Activated CD4-positive, alpha-beta T cell treated with anti-CD3 and anti-CD28 coated beads, Interleukin-2, amount 50 U/mL, for 48 hours (primary cell): ENCODE results near the gene PTPDC1.
"Not testable (repeated sequence)": the region's sequence is repeated elsewhere in the genome, so short reads cannot be mapped to it uniquely, and the experiment has no call there.

Experiments
- DNase-seq, 2 experiments: peaks; one replicate each; pipeline ENCODE4 v3.0.0-alpha.2; 2020

PTPDC1 gene

DNA sequence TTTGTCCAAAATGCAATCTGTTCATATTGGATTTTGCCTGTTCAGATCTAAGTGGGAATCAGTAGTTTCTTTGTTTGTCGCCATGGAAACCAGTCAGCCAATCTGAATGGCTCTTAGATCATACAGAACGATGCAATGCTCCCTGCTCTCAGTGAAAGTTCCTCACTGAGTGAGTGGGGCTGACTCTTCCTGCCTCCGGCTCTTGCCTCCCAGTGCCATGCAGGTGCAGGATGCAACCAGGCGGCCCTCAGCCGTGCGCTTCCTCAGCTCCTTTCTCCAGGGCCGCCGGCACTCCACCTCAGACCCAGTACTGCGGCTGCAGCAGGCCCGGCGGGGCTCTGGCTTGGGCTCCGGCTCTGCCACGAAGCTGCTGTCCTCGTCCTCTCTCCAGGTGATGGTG, at the start of gene PTPDC1:
TSS of gene PTPDC1 (plus strand) at position 151 of the 400 bp plus-strand sequence. CDS start at position 218, 67 bp downstream.
- DNase-seq, result no peak

DNA sequence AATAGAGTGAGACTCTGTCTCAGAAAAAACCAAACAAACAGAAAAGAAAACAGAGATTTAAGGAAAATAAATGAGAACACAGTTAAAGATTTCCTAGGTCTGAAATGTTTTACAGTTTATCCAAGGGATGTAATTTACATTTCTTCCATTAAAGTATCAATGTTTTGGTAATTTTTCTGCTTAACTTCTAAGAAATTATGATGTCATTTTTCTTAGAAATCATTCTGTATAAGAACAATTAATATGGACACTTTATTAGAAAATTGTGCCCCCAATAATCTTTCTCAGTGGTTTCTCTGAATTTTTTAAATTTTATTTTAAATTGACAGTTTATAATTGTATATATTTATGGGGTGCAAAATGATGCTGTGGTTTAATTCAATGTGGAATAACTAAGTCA, 49.8 kb upstream of the PTPDC1 start:
- DNase-seq, result no peak

DNA sequence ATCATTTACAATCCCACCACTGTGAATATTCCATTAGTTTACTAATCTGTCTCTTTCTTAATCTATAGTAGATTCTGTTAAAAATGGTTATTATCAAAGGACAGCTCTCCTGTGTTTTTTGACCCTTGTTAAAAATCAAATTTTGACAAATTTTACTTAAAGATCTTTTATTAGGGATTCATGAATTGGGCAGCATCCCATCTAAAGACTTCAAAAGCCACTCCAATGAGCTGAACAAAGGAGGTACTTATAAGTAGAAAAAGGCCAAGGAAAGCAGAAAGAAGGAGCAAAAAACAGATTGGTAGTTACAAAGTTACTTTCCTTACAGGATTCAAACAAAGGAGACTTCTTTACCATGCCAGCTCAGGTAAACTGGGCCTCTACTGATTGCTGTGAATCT, 44.5 kb upstream of the PTPDC1 start:
- no peak for DNase-seq

DNA sequence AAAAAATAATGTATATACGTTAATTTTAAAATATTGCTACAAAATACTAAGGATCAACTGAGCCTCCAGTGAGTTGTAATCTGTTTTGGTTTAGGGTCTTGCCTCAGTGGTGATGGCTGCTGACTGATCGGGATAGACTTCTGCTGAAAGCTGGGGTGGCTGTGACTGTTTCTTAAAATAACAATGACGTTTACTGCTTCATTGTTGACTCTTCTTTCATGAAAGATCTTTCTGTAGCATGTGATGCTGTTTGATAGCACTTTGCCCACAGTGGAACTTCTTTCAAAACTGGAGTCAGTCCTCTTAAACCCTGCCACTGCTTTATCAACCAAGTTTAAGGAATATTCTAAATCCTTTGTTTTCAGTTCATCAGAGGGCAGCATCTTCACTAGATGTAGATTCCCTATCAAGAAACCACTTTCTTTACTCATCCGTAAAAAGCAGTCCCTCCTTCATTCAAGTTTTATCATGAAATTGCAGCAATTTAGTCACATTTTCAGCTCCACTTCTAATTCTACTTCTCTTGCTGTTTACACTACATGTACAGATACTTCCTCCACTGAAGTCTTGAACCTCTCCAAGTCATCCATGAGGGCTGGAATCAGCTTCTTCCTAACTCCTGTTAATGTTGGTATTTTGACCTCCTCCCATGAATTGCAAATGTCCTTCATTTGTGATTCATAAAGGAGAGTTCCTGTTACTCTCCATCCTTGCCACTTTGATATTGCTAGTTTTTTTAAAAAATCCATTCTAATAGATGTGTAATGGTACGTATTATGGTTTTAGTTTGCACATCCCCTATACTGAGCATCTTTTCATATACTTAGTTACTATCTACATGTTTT, 41.5 kb upstream of the PTPDC1 start:
- DNase-seq, result no peak

- DNase-seq, result no peak
These were observed 29.5 kb upstream of the PTPDC1 start for GRCh38 chr9:94054716-94055115.

DNA sequence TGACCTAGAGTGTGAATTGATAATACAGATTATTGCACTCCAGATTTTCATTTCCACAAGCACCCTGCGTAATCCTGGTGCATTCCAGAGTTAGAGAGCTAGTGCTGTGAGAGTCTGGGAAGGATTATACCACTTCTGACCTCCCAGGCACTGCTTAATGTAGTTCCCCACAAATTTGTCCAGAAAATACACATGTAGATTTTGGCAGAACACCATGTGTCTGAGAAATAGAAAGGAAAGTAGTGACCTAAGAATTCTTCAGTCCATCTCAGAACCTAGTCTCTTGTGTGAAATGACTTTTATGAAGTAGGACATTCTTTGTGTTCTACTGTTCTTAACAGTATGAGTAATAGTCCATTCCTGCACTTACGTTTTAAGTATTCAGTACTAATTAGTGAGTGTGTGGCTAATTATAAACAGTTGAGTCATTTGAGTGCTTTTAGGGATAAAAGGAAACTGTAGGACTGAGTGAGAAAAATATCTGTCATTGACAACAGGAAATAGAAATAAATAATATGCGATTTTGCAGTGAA, 27.8 kb upstream of the PTPDC1 start:
- no peak for DNase-seq

GRCh38 chr9:94057918-94058317, 26.3 kb upstream of the PTPDC1 start:
- no peak for DNase-seq

- DNase-seq, result no peak
These were observed 22.4 kb upstream of the PTPDC1 start for GRCh38 chr9:94061864-94062263.

DNA sequence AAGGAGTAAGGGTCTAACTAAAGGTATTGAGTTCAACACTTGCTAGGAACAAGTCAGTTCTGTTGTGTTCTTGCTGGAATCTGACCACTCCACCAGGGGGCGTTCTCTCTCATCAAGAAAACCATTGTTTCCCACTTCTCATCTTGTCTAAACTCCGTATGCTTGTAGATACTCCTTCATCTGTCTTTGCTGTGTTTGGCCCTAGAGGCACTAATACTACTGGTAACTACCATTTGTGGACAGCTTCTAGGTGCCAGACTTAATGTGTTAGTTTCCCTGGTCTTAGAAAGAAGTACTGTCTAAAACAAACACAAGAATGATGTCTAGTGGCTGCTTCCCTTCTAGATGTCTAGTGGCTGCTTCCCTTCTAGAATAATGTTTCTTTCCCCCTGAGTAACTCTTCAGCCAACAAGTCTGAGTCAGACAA, 18.7 kb upstream of the PTPDC1 start:
- DNase-seq, result peak; percentile 69 to 77

DNA sequence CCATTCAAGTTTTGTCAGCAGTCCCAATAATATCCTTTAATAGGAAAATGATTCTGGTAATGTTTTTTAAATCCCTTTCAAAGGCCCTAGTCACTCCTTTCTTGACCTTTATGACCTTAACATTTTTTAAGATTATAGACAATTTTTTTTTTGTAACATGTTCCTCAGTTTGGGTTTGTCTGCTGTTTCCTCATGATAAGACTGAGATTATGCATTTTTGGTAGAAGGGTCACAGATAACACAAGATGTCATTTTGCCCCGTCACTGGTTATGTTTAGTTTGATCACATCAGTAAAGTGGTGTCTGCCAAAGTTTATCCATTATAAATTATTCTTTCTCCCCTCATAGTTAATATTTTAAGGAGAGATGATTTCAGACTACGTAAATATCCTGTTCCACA, 16.0 kb upstream of the PTPDC1 start:
- no peak for DNase-seq

DNA sequence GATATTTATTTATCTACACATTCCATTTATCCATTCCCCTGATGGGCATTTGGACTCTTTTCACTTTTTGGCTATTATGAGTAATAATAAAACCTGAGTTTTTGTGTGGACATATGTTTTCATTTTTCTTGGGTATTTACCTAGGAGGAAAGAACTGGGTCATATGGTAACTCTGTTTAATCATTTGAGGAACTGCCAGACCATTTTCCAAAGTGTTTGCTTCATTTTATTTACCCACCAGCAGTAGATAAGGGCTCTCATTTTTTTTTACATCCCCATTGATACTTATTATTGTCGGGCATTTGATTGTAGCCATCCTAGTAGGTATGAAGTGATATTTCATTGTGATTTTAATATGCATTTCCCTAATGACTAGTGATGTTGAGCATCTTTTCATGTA, 7.7 kb upstream of the PTPDC1 start:
- no peak for DNase-seq

DNA sequence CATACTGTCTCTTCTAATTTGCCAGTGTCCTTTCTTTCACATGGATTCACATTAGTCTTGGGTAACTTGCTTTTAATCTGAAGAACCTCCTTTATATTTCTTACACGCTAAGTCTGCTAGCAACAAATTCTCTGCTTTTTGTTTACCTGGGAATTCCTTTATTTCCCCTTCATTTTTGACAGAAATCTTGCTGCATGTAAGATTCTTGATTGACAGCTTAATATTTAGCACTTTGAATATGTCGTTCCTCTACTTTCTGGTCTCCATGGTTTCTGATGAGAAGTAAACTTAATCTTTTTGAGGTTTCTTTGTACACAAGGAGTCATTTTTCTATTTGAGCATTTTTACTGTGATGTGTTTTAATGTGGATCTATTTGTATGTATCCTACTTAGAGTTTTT, 6.2 kb upstream of the PTPDC1 start:
- no peak for DNase-seq

DNA sequence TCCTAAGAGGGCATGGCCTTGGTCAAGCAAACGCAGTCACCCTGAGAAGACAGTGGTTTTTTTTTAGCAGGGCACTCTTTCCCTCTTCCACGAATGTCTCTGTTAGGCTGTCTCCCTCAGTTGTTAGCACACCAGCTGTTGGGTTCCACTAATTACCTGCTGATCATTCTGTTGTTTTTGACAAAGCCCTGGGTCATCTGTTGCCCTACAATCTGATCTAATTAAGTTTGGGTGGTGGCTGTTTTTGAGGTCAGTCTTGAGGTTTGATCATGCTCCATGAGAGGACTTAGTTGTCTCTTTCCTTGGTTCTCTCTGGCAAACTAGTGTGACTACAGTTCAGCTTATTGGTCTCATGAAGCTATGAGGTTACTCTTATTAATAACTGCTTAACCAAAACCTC, 5.0 kb upstream of the PTPDC1 start:
- no peak for DNase-seq

DNA sequence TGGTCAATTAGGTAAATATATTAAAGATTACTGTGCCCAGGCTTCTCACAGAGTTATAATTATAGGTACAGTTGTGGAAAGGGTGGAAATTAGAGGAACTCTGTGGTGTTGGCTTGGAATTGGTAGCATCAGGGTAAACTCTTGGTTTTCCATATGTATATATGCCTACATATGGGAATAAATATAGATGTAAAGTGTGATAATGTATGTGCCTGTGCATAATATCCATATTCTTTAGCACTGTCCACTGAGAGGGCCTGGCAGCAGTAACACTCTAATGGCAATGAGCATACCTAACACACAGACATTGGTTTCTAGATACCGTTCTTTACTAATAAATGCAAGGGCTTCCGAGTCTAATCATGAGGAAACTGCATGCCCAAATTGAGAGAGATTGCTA, 4.0 kb upstream of the PTPDC1 start:
- no peak for DNase-seq

DNA sequence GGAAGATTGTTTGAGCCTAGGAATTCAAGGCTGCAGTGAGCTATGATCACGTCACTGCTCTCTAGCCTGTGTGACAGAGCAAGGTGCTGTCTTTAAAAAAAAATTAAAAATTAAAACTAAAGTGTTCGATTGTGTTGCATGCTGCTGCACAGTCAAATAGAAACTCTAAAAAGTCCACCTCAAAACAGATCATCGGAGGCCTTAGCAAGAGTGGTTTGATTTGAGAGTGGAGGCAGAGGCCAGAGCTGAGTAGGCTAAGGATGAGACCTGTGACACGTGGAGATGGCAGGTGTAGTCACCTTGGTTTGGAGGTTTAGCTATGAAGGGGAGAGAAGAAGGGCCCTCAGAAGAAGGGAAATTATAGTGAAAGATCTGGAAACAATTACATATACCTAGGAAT, 2.8 kb upstream of the PTPDC1 start:
- no peak for DNase-seq

DNA sequence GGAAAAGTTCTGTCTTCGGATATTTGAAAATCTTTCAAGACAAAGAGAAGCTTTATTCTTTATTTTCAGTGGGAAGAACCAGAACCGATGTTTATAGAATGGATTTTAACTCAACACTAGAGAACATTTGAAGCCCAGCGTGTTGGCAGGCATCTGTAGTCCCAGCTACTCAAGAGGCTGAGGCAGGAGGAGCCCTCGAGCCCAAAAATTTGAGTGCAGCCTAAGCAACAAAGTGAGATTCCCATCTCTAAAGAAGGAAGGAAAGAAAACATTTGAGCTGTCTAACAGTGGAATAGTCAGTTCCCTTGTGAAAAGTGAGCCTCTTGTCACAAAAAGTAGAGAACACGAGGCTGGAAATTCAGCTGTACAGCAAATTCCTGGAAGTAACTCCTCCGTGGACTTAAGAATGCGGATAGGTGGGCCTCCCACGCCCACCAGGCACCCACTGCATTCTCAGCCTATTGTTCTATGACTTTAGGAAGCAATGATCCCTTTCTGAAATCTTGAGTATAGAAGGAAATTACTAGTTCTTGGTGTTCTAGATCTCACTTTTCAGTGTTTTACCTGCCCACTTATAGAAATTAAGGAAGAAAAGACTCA, 2.3 kb upstream of the PTPDC1 start:
- no peak for DNase-seq

- no peak for DNase-seq
These were observed 1.7 kb upstream of the PTPDC1 start for GRCh38 chr9:94082553-94082952.

DNA sequence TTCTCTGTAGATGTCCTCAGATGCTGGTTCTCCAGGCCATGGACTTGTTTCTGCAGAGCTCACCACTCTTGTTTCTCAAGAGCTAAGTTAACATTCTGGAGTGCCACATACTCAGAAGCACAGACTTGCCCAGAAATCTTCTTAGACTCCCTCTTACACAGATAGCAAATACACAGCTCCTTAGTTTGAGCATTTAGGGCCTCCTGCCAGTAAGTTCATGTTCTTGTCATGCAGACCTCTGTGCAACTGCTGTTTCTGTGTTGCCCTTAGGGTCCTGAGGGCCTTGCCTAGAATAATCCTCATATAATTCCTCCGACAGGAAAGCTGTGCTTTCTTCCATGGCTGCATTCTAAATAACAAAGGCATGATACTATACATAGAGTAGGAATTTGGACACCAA, 1.3 kb upstream of the PTPDC1 start:
- DNase-seq, result no peak

DNA sequence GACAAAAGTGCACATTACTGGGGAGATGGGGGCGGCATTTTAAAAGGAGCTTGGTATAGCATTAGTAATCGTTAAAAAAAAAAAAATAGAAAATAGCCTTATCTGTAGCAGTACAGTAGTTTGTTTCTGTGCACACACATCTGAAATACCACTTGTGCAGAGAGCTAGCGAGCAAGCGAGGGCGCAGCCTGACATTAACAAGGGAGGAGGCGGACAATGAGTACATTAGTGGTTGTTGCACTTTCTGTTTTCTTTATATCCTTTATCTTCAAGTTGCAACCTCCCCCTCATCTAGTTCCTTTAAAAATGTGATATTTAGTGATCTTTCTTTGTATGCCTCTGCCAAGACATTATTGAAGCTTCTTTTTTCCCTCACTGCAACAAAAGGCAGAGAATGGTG, 880 bp upstream of the PTPDC1 start:
- DNase-seq, result no peak

- DNase-seq, result no peak
These were observed 887 bp downstream of the PTPDC1 start for GRCh38 chr9:94085062-94085639.

DNA sequence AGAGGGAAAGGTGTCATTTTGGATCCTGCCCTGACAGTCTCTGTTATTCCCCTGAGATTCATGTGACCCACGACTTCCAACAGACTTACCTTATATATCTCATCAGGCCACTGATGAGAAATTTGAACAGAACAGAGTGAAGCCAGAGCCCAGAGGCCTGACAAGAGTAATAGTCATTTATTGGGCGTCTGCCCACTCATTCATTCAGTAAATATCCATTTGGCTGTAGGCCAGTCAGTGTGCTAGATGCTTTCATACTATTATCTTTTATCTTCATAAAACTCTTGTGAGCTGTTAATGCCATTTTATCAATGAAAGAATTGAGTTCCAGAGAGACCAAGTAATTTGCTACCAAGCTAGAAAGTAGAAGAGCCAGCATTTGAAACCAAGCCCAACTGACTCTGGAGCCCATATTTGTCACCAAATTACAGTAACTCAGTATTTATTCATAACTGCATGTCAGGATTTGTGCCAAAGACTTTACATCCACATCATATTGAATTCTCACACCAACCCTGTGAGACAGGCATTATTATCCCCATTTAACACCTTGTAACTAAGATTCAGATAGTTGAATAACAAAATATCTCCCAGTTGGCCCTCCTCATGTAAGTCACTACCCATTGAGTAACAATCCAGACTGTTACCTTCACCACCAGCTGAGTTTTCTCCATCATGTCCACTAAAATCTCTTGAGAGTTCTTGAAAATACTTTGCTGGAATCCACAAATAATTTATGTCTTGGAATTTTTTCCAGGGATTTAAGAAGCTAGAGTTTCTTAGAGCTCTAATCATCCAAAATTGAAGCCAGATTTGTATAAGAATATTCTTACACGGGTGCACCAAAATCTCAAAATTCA, 2.5 kb downstream of the PTPDC1 start:
- DNase-seq, result no peak

- DNase-seq, result not testable (repeated sequence)
These were observed 10.2 kb downstream of the PTPDC1 start for GRCh38 chr9:94094219-94095145.
